ENCODE measurements around the gene ANKMY1. TPM values are rescaled to one million over a fixed set of nuclear protein-coding genes. Genes with fewer than 3 reads are reported as not detected.

The ANKMY1 gene
- total RNA-seq (10 to 100 TPM; 25.7 to 26.2 TPM), total RNA-seq (13.6 to 94.4 (median 40.4) reads per million in 172 experiments)
- polyA plus RNA-seq (2013, experiment 1 of 2): 24.6 TPM
- 32.2 TPM for polyA plus RNA-seq (2013, experiment 2 of 2)

- ATAC-seq (ENCODE audit: poor library complexity): no peak
- no peak for TF ChIP-seq CTCF (IDR thresholded peaks at IDR 0.05)
- peak; percentile 36 to 80 (median 60) for DNase-seq
- H3K4me1 ChIP-seq (ENCODE audit: insufficient read depth, low read length): peaks cover 64% of the 10 kb centered on the region
- H3K27me3 Mint-ChIP-seq: no peaks in the 10 kb centered on the region
- no peaks in the 10 kb centered on the region for H3K9me3 ChIP-seq (ENCODE audit: control insufficient read depth in 1 of 2, insufficient read depth in 1 of 2, low read length in 2 of 2)
- intact Hi-C loops (cut with DNase I, micrococcal nuclease): loop anchor here in 1 of 2 experiments (5.0 to 10.0 kb wide), 3 partner anchors 46 to 657 kb away; no protein-coding TSS in a partner anchor
- H3K27me3 ChIP-seq (ENCODE audit: control insufficient read depth in 1 of 2, insufficient read depth in 2 of 2, low read length in 2 of 2): no peaks in the 10 kb centered on the region
- peaks cover 46% of the 10 kb centered on the region for H3K36me3 Mint-ChIP-seq (ENCODE audit: low read depth)
- peak within 1 kb of the TSS; percentile 98 for H3K27ac Mint-ChIP-seq
- H3K27ac ChIP-seq (ENCODE audit: low read depth in 1 of 2, low read length in 2 of 2): no peak within 1 kb of the TSS
- peaks cover 32% of the 10 kb centered on the region for H3K36me3 ChIP-seq (ENCODE audit: insufficient read depth, low read length)
- peak within 1 kb of the TSS; percentile 12 for H3K4me3 ChIP-seq (ENCODE audit: low read length)
- H3K9me3 Mint-ChIP-seq: no peaks in the 10 kb centered on the region
- POLR2A ChIA-PET: interaction anchor here (2.0 to 2.8 kb wide), 2 partner anchors 8 to 11 kb away, joined by 7 to 15 read pairs; no protein-coding TSS in a partner anchor
- peak within 1 kb of the TSS; percentile 87 for H3K4me3 Mint-ChIP-seq
- CTCF ChIA-PET: interaction anchor here (1.8 to 2.7 kb wide), 3 partner anchors 9 to 44 kb away, joined by 5 to 24 read pairs (median 13); partner anchors contain the start of gene RNPEPL1
- H3K4me1 Mint-ChIP-seq (ENCODE audit: low read depth): peaks cover 58% of the 10 kb centered on the region
Observed at GRCh38 chr2:240557808-240558207, at the start of gene ANKMY1. Gene ANKMY1 (minus strand): TSS chr2:240557988. CDS start chr2:240557335, 653 bp downstream.

- Mint-ChIP-seq H3K36me3 (ENCODE audit: low read depth) (no peaks in the 10 kb centered on the region), H3K9me3 (no peaks in the 10 kb centered on the region), H3K4me1 (ENCODE audit: low read depth) (no peaks in the 10 kb centered on the region), H3K27me3 (no peaks in the 10 kb centered on the region), H3K27ac (no peak overlapping the region), H3K4me3 (no peak overlapping the region)
- Histone ChIP-seq H3K36me3 (ENCODE audit: insufficient read depth, low read length) (no peaks in the 10 kb centered on the region), H3K9me3 (ENCODE audit: control insufficient read depth in 1 of 2, insufficient read depth in 1 of 2, low read length in 2 of 2) (no peaks in the 10 kb centered on the region), H3K27me3 (ENCODE audit: control insufficient read depth in 1 of 2, insufficient read depth in 2 of 2, low read length in 2 of 2) (no peaks in the 10 kb centered on the region), H3K27ac (ENCODE audit: low read depth in 1 of 2, low read length in 2 of 2) (no peak overlapping the region), H3K4me1 (ENCODE audit: insufficient read depth, low read length) (no peaks in the 10 kb centered on the region), H3K4me3 (ENCODE audit: low read length) (no peak overlapping the region)
- DNase-seq (peak in 2 of 14 experiments; percentile 2 to 23), ATAC-seq (ENCODE audit: poor library complexity) (no peak)
- ChIA-PET POLR2A (no interaction called here), CTCF (interaction anchor here (1.2 kb wide), 1 partner anchor 40 kb away, joined by 4 read pairs; no protein-coding TSS in a partner anchor)
- intact Hi-C loops (cut with DNase I, micrococcal nuclease): no loop called here
- no peak for TF ChIP-seq CTCF (IDR thresholded peaks at IDR 0.05)
Observed at GRCh38 chr2:240605867-240606743, 48.3 kb upstream of the ANKMY1 start.

- Mint-ChIP-seq H3K36me3 (ENCODE audit: low read depth) (peaks cover under 1% of the 10 kb centered on the region), H3K4me3 (no peak overlapping the region), H3K9me3 (no peaks in the 10 kb centered on the region), H3K27ac (no peak overlapping the region), H3K27me3 (no peaks in the 10 kb centered on the region), H3K4me1 (ENCODE audit: low read depth) (no peaks in the 10 kb centered on the region)
- ChIA-PET CTCF (no interaction called here), POLR2A (no interaction called here)
- ATAC-seq (ENCODE audit: poor library complexity) (no peak), DNase-seq (peak in 2 of 14 experiments; percentile 4 to 24)
- Histone ChIP-seq H3K4me3 (ENCODE audit: low read length) (no peak overlapping the region), H3K4me1 (ENCODE audit: insufficient read depth, low read length) (no peaks in the 10 kb centered on the region), H3K27me3 (ENCODE audit: control insufficient read depth in 1 of 2, insufficient read depth in 2 of 2, low read length in 2 of 2) (no peaks in the 10 kb centered on the region), H3K27ac (ENCODE audit: low read depth in 1 of 2, low read length in 2 of 2) (no peak overlapping the region), H3K9me3 (ENCODE audit: control insufficient read depth in 1 of 2, insufficient read depth in 1 of 2, low read length in 2 of 2) (no peaks in the 10 kb centered on the region), H3K36me3 (ENCODE audit: insufficient read depth, low read length) (peaks cover 7% of the 10 kb centered on the region)
- intact Hi-C loops (cut with DNase I, micrococcal nuclease): no loop called here
- no peak for TF ChIP-seq CTCF (IDR thresholded peaks at IDR 0.05)
Observed at GRCh38 chr2:240604939-240605716, 47.3 kb upstream of the ANKMY1 start.
